Measurements from ENCODE around the gene CDKAL1. TPM values are rescaled to one million over a fixed set of nuclear protein-coding genes. Genes with fewer than 3 reads are reported as not detected.

The CDKAL1 gene
- total RNA-seq, 6 experiments from 2014 or later, result 9.2 to 14.3 (median 11.9) TPM

DNA sequence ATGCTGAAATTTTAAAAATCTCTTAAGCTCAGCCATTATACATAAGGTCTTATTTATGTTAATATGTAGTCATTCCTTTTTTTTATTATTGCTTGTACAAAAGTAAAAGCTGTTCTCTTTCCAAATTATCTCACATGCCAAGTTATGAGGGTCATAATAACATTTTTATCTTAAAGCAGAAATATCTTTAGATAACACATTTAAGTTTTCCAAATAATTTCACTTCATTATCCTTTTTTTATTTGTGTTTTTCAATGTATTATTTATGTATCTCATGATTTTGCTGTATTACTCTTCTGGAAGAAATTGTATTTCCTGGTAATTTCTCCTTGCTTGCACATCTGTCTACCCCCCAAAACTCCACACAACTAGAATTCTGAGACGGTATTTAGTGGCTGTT, 598.2 kb downstream of the CDKAL1 start:
- no peaks in the 10 kb centered on the region for H3K4me1 Mint-ChIP-seq (ENCODE audit: low read depth)
- no peak overlapping the region for H3K4me3 Mint-ChIP-seq
- no peaks in the 10 kb centered on the region for H3K36me3 Mint-ChIP-seq (ENCODE audit: low read depth)
- TF ChIP-seq, protein P1, sequence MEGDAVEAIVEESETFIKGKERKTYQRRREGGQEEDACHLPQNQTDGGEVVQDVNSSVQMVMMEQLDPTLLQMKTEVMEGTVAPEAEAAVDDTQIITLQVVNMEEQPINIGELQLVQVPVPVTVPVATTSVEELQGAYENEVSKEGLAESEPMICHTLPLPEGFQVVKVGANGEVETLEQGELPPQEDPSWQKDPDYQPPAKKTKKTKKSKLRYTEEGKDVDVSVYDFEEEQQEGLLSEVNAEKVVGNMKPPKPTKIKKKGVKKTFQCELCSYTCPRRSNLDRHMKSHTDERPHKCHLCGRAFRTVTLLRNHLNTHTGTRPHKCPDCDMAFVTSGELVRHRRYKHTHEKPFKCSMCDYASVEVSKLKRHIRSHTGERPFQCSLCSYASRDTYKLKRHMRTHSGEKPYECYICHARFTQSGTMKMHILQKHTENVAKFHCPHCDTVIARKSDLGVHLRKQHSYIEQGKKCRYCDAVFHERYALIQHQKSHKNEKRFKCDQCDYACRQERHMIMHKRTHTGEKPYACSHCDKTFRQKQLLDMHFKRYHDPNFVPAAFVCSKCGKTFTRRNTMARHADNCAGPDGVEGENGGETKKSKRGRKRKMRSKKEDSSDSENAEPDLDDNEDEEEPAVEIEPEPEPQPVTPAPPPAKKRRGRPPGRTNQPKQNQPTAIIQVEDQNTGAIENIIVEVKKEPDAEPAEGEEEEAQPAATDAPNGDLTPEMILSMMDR (IDR thresholded peaks at IDR 0.05), result no peak
- H3K27ac Mint-ChIP-seq, result no peak overlapping the region
- DNase-seq, result no peak
- no peaks in the 10 kb centered on the region for H3K9me3 Mint-ChIP-seq
- H3K27me3 Mint-ChIP-seq (ENCODE audit: insufficient read depth), result peaks cover 2% of the 10 kb centered on the region; the same call in 1 of the 2 replicates

DNA sequence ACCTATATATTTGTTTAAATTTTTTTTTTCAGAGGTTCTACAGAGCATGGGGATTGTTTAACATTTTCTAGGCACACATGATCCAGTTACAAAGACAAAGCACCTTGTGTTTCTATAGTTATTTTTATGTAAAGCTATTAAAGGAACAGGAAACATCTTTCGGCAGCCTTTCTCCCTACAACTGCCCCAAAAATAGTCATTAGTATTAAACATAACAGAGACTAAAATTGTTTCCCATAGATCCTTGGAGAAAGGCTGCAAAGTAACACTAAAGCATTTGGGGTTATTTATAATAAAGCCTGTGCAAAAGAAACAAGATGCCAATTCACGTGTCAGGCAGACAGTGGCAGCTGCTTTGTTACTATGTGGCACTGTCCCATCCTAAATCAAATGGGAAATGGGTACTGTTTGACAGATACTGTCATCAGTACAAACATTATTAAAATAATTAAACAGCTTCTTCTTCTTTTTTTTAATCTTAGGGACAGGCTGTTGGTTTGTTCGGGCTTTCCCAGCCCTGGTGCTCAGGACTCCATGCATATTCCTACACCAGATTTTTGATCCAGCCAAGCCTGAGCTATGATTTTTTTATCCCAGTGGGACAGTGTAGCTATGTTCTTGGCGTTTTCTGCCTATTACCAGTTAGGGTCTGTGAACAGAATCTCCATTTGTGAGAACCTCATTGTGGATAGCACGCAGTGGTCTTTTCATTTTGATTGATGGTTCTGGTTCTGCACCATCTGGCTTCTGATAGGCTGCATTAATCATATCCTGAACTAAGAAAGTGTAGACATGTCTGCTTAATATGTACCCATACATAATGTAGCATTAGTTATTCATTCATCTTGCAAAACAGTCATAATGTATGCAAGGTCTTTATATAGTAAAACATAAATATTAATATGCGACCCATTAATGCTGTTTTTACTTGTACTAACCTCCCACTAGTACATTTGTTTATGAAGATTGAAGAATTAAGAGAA, 598.9 kb downstream of the CDKAL1 start:
- no peak overlapping the region for H3K4me3 Mint-ChIP-seq
- H3K9me3 Mint-ChIP-seq, result no peaks in the 10 kb centered on the region
- H3K27ac Mint-ChIP-seq, result no peak overlapping the region
- H3K27me3 Mint-ChIP-seq (ENCODE audit: insufficient read depth), result peaks cover 2% of the 10 kb centered on the region; the same call in 1 of the 2 replicates
- H3K36me3 Mint-ChIP-seq (ENCODE audit: low read depth), result no peaks in the 10 kb centered on the region
- DNase-seq, result no peak
- H3K4me1 Mint-ChIP-seq (ENCODE audit: low read depth), result peaks cover 6% of the 10 kb centered on the region
- TF ChIP-seq, protein P1 (IDR thresholded peaks at IDR 0.05), result no peak

DNA sequence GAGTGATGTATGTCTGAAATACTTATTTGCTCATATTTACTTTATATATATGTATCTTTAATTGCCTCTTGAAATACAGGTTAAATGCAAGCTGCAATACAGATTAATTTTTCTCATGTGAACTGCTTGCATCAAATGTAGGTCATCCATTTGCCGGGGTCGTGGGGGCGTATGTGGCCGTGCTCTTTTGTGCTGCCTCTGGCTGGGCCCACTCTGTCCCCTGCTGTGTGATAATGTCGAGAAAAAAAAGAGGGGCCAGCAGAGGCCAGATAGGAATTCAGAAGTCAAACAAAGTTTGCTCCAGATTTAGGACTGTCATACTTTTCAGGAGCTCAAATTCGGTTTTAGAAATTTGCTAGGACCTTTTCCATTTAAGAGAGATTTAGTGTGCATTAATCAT, 599.6 kb downstream of the CDKAL1 start:
- Mint-ChIP-seq H3K4me3 (no peak overlapping the region), H3K27me3 (ENCODE audit: insufficient read depth) (peaks cover 2% of the 10 kb centered on the region; the same call in 1 of the 2 replicates), H3K27ac (no peak overlapping the region), H3K4me1 (ENCODE audit: low read depth) (peaks cover 12% of the 10 kb centered on the region), H3K9me3 (no peaks in the 10 kb centered on the region), H3K36me3 (ENCODE audit: low read depth) (no peaks in the 10 kb centered on the region)
- no peak for DNase-seq
- TF ChIP-seq, protein P1 (IDR thresholded peaks at IDR 0.05), result no peak

DNA sequence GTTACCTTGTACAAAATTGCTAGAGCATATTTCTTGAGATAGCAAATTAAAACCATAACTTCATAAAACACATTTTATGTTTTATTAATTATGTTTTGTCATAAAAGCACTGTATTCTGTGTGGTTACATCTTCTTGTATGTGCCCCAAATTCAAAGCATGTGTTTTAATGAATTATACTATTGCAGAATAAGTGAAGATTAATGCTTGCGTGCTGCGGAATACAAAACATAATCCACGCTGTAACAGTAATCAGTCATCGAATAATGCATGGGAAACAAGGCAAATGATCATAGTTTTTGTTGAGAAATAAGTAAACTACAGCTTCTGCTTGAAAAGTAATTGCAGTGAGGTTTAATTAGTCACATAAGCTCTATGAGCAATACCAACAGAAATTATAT, 600.1 kb downstream of the CDKAL1 start:
- no peak for DNase-seq
- Mint-ChIP-seq H3K9me3 (no peaks in the 10 kb centered on the region), H3K4me3 (no peak overlapping the region), H3K27me3 (ENCODE audit: insufficient read depth) (peaks cover 2% of the 10 kb centered on the region; the same call in 1 of the 2 replicates), H3K36me3 (ENCODE audit: low read depth) (no peaks in the 10 kb centered on the region), H3K4me1 (ENCODE audit: low read depth) (peaks cover 12% of the 10 kb centered on the region), H3K27ac (no peak overlapping the region)
- TF ChIP-seq, protein P1 (IDR thresholded peaks at IDR 0.05), result no peak

DNA sequence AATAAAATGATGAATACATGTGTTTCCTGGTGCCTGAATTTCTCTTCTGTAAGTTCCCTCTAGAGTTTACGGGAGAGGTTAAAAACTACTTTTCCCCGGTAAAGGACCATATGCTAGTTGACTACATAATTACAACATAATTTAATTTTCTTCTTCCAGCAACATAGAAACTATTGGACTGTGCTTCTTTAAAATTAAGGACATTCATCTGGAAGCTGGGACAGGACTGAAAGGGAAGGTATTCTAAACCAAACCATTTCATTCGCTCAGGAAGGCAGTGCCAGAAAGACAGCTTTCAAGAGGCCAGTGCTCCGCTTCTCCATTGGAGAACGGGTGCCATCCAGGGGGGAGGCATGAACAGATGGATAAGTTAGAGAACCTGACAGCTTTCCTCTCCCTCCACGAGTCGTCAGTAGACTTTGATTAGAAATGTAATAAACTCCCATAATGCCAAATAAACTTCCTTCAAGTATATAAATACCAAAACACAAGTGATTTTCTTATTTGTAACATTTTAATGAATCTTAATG, 601.3 kb downstream of the CDKAL1 start:
- Mint-ChIP-seq H3K4me3 (no peak overlapping the region), H3K27ac (no peak overlapping the region), H3K9me3 (no peaks in the 10 kb centered on the region), H3K4me1 (ENCODE audit: low read depth) (peaks cover 12% of the 10 kb centered on the region), H3K36me3 (ENCODE audit: low read depth) (0 out of 2 replicates have a peak, but pooled peaks cover 2% of the 10 kb centered on the region), H3K27me3 (ENCODE audit: insufficient read depth) (peaks cover 2% of the 10 kb centered on the region; the same call in 1 of the 2 replicates)
- TF ChIP-seq, protein P1 (IDR thresholded peaks at IDR 0.05), result no peak
- no peak for DNase-seq
